NCI-H748 (cell line): Measurements from ENCODE around the gene RASGRF2.

ENCODE experiments used
- DNase-seq: peaks from one replicate; lab custom pipeline; 2025; ENCODE audit not compliant: unreplicated experiment; lab: John Stamatoyannopoulos, UW

Gene RASGRF2

GRCh38 chr5:80941496-80941895 lies 18.7 kb upstream of the RASGRF2 start:
- DNase-seq: peak; percentile 26

DNA sequence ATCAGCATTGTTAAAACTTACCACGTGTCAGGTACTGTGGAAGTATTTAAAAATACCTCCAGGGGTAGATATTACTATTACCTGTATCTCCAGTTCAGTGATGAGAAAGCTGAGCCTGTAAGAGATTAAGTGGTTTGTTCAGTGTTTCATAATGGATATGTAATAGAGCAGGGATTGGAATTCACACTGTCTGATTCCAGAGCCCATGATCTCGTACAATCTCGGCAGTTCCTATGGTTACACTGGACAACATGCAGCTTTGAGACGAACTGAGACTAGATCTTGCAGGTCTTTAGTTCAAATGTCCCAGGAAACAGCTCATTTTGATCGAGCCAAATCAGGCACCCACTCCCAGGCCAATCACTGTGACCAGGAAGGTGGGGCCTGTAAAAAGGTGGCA lies 8.8 kb upstream of the RASGRF2 start:
- DNase-seq: no peak

DNA sequence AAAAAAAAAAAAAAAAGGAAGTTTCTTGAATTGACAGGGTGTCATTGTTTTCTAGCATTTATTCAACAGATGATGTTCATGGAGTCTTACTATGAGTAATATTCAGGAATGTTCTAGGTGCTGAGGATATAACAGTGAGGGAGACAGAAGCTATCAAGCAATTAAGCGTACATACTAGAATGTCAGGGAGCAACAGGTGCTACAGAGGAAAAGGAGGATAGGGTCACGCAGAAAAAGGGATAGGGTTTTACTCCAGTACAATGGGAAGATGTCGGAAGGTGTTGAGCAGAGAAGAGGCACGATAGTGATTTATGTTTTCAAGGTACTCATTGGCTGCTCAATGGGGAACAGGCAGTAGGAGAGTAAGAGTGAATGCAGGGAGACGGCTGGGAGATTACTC lies 6.6 kb upstream of the RASGRF2 start:
- no peak for DNase-seq

DNA sequence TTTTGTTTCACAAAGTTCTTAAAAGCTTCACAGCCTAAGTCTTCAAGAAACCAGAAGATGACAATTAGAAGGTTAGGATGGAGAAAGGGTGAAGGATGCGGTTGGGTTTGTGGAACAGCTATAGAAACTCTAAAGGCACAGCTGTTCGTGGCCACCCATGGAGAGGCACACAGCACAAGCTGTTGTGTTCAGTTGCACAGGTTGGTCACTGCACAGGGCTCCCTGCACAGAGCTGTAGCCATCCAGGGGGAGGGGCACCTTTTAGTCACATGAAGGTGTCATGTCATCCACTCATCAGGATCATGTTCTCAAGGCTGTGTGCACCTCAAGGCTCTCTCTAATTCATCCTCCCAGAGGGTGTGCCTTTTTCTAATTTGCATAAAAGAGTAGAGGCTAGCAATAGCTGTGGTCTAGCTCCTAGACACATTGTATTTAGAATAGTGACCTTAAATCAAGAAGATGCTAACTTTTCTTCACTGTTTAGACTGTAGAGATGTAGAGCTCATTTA lies 5.0 kb upstream of the RASGRF2 start:
- no peak for DNase-seq

DNA sequence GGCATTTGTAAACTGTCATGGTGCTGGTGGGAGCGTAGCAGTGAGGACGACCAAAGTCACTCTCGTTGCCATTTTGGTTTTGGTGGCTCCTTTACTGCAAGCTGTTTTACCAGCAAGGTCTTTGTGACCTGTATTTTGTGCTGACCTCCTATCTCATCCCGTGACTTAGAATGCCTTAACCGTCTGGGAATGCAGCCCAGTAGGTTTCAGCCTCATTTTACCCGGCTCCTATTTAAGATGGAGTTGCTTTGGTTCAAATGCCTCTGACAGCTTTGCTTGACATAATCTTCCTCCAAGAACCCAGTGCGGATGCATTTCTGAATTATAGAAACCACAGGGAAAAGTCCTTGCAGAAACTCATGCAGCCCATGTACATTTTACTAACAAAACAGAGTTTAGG lies 3.9 kb upstream of the RASGRF2 start:
- DNase-seq: no peak

- peak; percentile 97 for DNase-seq
Measured at GRCh38 chr5:80957031-80957761, 3.0 kb upstream of the RASGRF2 start.

- peak; percentile 84 for DNase-seq
Measured at GRCh38 chr5:80958616-80959015, 1.5 kb upstream of the RASGRF2 start.

DNA sequence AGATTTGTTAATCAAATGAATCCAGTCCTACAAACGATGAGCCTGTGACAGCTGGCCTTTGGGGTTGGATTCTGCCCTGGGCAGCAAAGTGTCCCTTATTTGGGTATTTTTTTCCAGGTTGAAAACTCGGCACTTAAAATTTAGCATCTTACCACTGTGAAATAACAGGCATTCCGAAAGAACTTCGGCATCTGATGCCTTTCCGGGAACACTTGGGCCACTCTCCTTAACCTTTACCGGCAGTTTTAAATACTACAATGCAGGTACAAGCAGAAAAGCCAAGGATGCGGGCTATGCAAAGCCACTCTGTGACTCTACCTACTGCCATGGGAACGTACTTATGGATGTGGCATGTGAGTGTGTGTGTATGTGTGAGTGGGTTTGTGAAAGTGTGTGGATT lies 1.0 kb upstream of the RASGRF2 start:
- peak; percentile 47 for DNase-seq

DNA sequence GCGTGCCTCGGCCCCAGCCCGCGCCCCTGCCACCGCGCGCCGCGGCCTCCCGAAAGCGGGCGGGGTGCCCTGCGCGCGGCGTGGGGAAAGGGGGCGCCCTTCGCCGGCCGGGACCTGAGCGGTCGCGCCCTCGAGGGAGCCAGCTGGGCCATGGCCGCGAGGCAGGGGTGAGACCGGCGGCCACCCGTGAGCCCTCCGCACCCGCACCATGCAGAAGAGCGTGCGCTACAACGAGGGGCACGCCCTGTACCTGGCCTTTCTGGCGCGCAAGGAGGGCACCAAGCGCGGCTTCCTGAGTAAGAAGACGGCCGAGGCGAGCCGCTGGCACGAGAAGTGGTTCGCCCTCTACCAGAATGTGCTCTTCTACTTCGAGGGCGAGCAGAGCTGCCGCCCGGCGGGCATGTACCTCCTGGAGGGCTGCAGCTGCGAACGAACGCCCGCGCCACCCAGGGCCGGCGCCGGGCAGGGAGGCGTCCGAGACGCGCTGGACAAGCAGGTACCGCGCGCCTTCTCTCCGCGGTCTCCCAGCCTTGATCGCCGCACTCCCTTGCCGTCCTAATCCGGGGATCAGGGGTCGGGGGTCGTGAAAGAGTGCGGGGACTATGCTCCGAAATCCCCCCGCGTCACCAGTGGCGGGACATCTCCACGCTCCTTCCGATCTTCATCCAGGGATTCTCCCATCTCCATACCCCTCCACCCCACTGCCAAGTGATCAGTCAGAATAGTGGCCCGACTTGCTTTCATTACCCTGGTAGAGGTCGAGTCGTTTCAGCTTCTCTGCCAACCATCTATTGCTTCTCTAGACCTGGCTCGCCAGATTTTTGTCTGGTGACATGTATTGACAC lies 590 bp downstream of the RASGRF2 start:
- DNase-seq: peak; percentile 56

DNA sequence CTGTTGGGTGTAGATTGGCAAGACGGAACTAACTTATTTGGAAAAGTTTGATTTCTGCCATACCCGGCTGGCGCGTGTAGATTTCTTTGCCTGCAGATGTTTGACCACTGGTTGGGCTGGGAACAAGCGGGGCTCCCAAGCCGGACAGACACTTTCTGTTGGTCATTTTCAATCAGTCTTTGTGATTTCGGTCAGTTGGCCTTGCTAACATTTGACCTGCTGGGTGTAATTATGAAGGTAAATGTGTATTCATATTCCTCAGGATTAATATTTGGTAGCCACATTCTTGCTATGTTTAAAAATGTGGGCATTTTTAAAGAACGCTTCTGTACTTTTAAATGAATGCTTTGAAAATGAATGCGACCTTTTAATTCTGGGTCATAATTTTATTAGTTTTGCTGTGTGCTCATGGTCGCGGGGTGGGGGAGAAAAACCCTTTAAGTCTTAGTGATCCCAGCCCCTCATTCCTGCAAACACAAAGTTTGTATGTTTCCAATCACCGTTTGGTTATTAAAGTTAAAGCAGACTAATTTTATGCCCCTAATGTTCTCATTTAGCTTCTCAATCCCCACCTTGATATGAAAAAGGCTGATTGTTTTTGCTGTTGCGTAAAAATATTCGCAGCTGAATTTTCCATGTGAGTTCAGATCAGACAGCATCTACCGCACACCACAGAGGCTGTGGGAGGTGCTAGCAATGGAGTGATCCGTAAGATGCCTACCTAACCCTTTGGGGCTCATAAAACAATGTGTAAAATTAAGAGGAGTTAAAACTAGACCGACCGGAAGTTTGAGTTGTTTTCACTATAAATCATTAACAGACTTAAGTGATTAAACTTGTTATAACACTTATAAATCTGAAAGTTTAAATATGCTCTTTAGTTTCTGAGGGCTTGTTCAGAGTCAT lies 1.5 kb downstream of the RASGRF2 start:
- no peak for DNase-seq

- DNase-seq: no peak
Measured at GRCh38 chr5:80962630-80963520, 2.7 kb downstream of the RASGRF2 start.

GRCh38 chr5:80963521-80963895 lies 3.3 kb downstream of the RASGRF2 start:
- DNase-seq: no peak

GRCh38 chr5:80963966-80964481 lies 3.9 kb downstream of the RASGRF2 start:
- no peak for DNase-seq

GRCh38 chr5:80964491-80964890 lies 4.3 kb downstream of the RASGRF2 start:
- no peak for DNase-seq

DNA sequence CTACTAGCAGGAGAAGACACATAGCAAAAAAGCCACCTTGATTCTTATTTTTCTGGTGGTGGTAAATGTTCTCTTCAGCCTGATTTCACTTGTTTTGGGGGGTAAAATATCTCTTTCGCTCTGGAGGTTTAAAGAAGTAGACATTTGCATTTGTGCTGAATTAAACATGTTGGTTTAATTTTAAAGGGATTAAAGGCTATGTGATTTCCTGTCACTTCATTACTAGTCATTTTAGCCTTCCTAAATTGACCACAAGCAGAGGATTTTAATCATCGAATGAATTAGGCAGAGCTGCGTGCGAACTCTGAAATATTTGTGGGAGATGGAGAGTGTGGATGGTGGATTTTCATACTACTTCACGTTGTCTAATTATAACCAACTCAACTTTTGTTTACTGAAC lies 4.8 kb downstream of the RASGRF2 start:
- no peak for DNase-seq

GRCh38 chr5:80967500-80968181 lies 7.5 kb downstream of the RASGRF2 start:
- DNase-seq: peak; percentile 23

GRCh38 chr5:80973027-80973426 lies 12.9 kb downstream of the RASGRF2 start:
- no peak for DNase-seq

DNA sequence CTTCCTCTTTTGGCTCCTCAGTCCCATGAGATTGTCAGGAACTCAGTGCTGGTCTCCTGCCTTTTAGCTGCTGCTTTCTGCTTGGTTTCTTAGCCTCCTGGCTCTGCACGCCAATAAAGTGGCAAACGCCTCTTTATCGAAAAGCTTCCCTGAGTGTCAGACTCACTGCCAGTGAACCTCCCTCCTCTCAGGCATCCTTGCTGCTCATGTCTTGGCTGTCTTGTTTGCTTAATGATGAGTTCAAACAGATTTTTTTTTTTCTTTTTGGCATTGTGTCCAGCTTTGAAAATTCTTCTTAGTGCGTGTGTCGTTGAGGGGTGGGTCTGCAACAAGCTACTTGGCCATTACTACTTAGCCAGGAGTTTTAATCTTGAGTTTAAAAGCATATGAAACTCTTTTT lies 14.9 kb downstream of the RASGRF2 start:
- no peak for DNase-seq

DNA sequence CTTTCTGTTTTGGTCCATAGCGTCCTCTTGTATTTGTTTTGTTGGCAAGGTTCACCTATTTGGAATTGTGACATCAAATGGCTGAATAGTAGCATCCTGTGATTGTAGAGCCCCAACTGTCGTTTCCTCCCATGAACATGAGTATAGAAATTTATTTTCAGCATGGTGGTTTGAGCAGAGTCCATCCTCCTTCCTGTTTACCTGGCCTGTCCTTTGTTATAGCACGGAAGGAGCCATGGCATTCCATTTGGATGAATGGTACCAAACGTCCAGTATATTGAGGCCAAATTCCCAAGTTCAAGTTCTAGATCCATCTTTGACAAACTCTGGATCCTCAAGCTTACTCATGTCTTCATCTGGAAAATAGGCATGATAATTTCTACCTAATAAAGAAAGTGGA lies 16.8 kb downstream of the RASGRF2 start:
- DNase-seq: no peak
